Common myeloid progenitor, CD34-positive (primary cell): ENCODE measurements around the gene HLA-DOB.
"Not testable (repeated sequence)": the region's sequence is repeated elsewhere in the genome, so short reads cannot be mapped to it uniquely, and the experiment has no call there.

ENCODE experiments used
- CTCF ChIA-PET: fragments of 350-600 bp; sonication (Branson Sonifier 250); formaldehyde crosslinking; loops from one replicate; lab custom pipeline; 2021; ENCODE audit warnings: antibody characterized with exemption; lab: Charles Lee
- POLR2A ChIA-PET: fragments of 350-600 bp; sonication (Branson Sonifier 250); formaldehyde crosslinking; loops from one replicate; lab custom pipeline; 2021; ENCODE audit warnings: antibody characterized with exemption; lab: Charles Lee
- DNase-seq, 3 donors: peaks; one replicate each; pipeline versions ENCODE4 v3.0.0 to v3.0.0-alpha.2; 2013
- H3K27ac ChIP-seq, 2 experiments: 1 replicate in 1 of 2; 2 replicates in 1 of 2; pipeline ENCODE4 v1.7.0; 2013; ENCODE audit warnings: inconsistent platforms in 2 of 2, low read length in 2 of 2, mild to moderate bottlenecking in 2 of 2, low read depth in 1 of 2, moderate library complexity in 1 of 2; ENCODE audit not compliant: severe bottlenecking in 2 of 2, insufficient read depth in 1 of 2, poor library complexity in 1 of 2
- H3K27me3 ChIP-seq, 5 experiments: replicated peaks in 2 of 5; 1 replicate in 3 of 5; 2 replicates in 2 of 5; pipeline versions ENCODE4 v1.6.1 to v1.7.0; 2013; ENCODE audit warnings: low read length in 4 of 5, mild to moderate bottlenecking in 2 of 5, moderate library complexity in 2 of 5, inconsistent platforms in 1 of 5; ENCODE audit not compliant: insufficient read depth in 5 of 5, control insufficient read depth in 4 of 5
- H3K36me3 ChIP-seq, 4 experiments: 1 replicate in 2 of 4; 2 replicates in 2 of 4; pipeline versions ENCODE4 v1.6.1 to v1.7.0; 2013; ENCODE audit warnings: low read length in 3 of 4, control low read depth in 1 of 4, mild to moderate bottlenecking in 1 of 4; ENCODE audit not compliant: control insufficient read depth in 4 of 4, insufficient read depth in 4 of 4
- H3K4me1 ChIP-seq, 4 experiments: 1 replicate in 3 of 4; 2 replicates in 1 of 4; pipeline versions ENCODE4 v1.6.1 to v1.7.1; 2013; ENCODE audit warnings: low read length in 3 of 4, mild to moderate bottlenecking in 3 of 4, control low read depth in 1 of 4, inconsistent platforms in 1 of 4, moderate library complexity in 1 of 4; ENCODE audit not compliant: control insufficient read depth in 4 of 4, insufficient read depth in 4 of 4; ENCODE audit errors: control extremely low read depth in 1 of 4
- H3K4me3 ChIP-seq, 7 experiments: 1 replicate in 4 of 7; 2 replicates in 3 of 7; pipeline versions ENCODE4 v1.5.1 to v1.7.0; 2013; ENCODE audit warnings: mild to moderate bottlenecking in 7 of 7, low read length in 6 of 7, moderate library complexity in 6 of 7, inconsistent platforms in 2 of 7, low read depth in 2 of 7, control low read depth in 1 of 7; ENCODE audit not compliant: insufficient read depth in 4 of 7, control insufficient read depth in 1 of 7; ENCODE audit errors: extremely low read depth in 1 of 7
- H3K9me3 ChIP-seq, 5 experiments: 1 replicate in 4 of 5; 2 replicates in 1 of 5; pipeline versions ENCODE4 v1.6.1 to v1.7.1; 2013; ENCODE audit warnings: low read length in 4 of 5, mild to moderate bottlenecking in 2 of 5, inconsistent platforms in 1 of 5, low read depth in 1 of 5, moderate library complexity in 1 of 5; ENCODE audit not compliant: control insufficient read depth in 4 of 5, insufficient read depth in 2 of 5; ENCODE audit errors: control extremely low read depth in 1 of 5
- WGBS: methylation state at CpG from one replicate; pipeline ENCODE4 v1.1.5; 2013; ENCODE audit not compliant: insufficient coverage; 5-methylcytosine and 5-hydroxymethylcytosine counted together

HLA-DOB gene

GRCh38 chr6:32790306-32790705 is 26.5 kb downstream of the HLA-DOB start:
- Histone ChIP-seq H3K27me3 (no peaks in the 10 kb centered on the region), H3K27ac (no peak overlapping the region), H3K36me3 (no peaks in the 10 kb centered on the region), H3K9me3 (no peaks in the 10 kb centered on the region), H3K4me1 (peaks cover 4 to 28% (median 16%) of the 10 kb centered on the region in 4 experiments), H3K4me3 (no peak overlapping the region)
- ChIA-PET POLR2A (no interaction called here), CTCF (no interaction called here)
- no CpG with 5 or more reads among the region's 2 CpGs for WGBS
- no peak for DNase-seq

- H3K9me3 ChIP-seq, result peaks cover 0 to 4% (median 0%) of the 10 kb centered on the region in 5 experiments
- no peak overlapping the region for H3K4me3 ChIP-seq
- no peaks in the 10 kb centered on the region for H3K36me3 ChIP-seq
- ChIA-PET CTCF (interaction anchor here (0.7 to 5.1 kb wide), 25 partner anchors 9 to 380 kb away, joined by 3 to 54 read pairs (median 6); partner anchors contain the start of genes BTNL2, HLA-DQB2 and HLA-DRA), POLR2A (no interaction called here)
- peaks cover 0 to 4% (median 0%) of the 10 kb centered on the region in 4 experiments for H3K4me1 ChIP-seq
- H3K27me3 ChIP-seq, result no peaks in the 10 kb centered on the region
- peak; percentile 73 to 84 (median 80) for DNase-seq
- H3K27ac ChIP-seq, result no peak overlapping the region
- 42% methylated on average over 4 of the region's 5 CpGs for WGBS
Observed at GRCh38 chr6:32785781-32786533, 30.8 kb downstream of the HLA-DOB start.

GRCh38 chr6:32782923-32783322 is 33.9 kb downstream of the HLA-DOB start:
- CTCF ChIA-PET, result interaction anchor here (1.2 to 2.1 kb wide), 4 partner anchors 13 to 369 kb away, joined by 3 to 6 read pairs (median 4); no protein-coding TSS in a partner anchor
- H3K9me3 ChIP-seq, H3K27me3 ChIP-seq, H3K27ac ChIP-seq, H3K4me1 ChIP-seq, H3K36me3 ChIP-seq, DNase-seq, H3K4me3 ChIP-seq: not testable (repeated sequence)
- POLR2A ChIA-PET, result interaction anchor here (0.6 kb wide), 1 partner anchor 189 kb away, joined by 3 read pairs; no protein-coding TSS in a partner anchor

GRCh38 chr6:32779036-32779435 is 37.8 kb downstream of the HLA-DOB start:
- POLR2A ChIA-PET, result no interaction called here

GRCh38 chr6:32775071-32775470 is 41.7 kb downstream of the HLA-DOB start:
- no peaks in the 10 kb centered on the region for H3K36me3 ChIP-seq
- no peaks in the 10 kb centered on the region for H3K9me3 ChIP-seq
- no peak overlapping the region for H3K4me3 ChIP-seq
- peaks cover 0 to 18% (median 10%) of the 10 kb centered on the region in 4 experiments for H3K4me1 ChIP-seq
- CTCF ChIA-PET, result interaction anchor here (0.9 kb wide), 1 partner anchor 11 kb away, joined by 5 read pairs; no protein-coding TSS in a partner anchor
- peaks cover 0 to 3% (median 1%) of the 10 kb centered on the region in 5 experiments for H3K27me3 ChIP-seq
- POLR2A ChIA-PET, result no interaction called here
- no peak for DNase-seq
- WGBS, result 75% methylated on average over 1 of the region's 1 CpG
- no peak overlapping the region for H3K27ac ChIP-seq

More at GRCh38 chr6:32779036-32779435, 37.8 kb downstream of the HLA-DOB start:
- H3K4me3 ChIP-seq, result no peak overlapping the region
- peaks cover 0 to 2% (median 0%) of the 10 kb centered on the region in 5 experiments for H3K27me3 ChIP-seq
- H3K9me3 ChIP-seq, result peaks cover 0 to 4% (median 0%) of the 10 kb centered on the region in 5 experiments
- no peaks in the 10 kb centered on the region for H3K4me1 ChIP-seq
- H3K27ac ChIP-seq, result no peak overlapping the region
- no peak for DNase-seq
- CTCF ChIA-PET, result interaction anchor here (0.7 to 1.2 kb wide), 4 partner anchors 78 to 371 kb away, joined by 3 read pairs; no protein-coding TSS in a partner anchor
- H3K36me3 ChIP-seq, result no peaks in the 10 kb centered on the region

- DNase-seq, result peak in 2 of 3 donors; percentile 23 to 38
- 80% methylated on average over 1 of the region's 1 CpG for WGBS
- H3K36me3 ChIP-seq, result no peaks in the 10 kb centered on the region
- H3K9me3 ChIP-seq, result no peaks in the 10 kb centered on the region
- no peak overlapping the region for H3K27ac ChIP-seq
- H3K4me1 ChIP-seq, result peaks cover 0 to 18% (median 10%) of the 10 kb centered on the region in 4 experiments
- H3K4me3 ChIP-seq, result no peak overlapping the region
- ChIA-PET POLR2A (no interaction called here), CTCF (interaction anchor here (0.9 to 2.0 kb wide), 2 partner anchors 11 to 360 kb away, joined by 5 read pairs; no protein-coding TSS in a partner anchor)
- peaks cover 0 to 6% (median 2%) of the 10 kb centered on the region in 5 experiments for H3K27me3 ChIP-seq
Observed at GRCh38 chr6:32774426-32774825, 42.4 kb downstream of the HLA-DOB start.

- peak overlapping the region in 1 of 7 experiments; percentile 10 for H3K4me3 ChIP-seq
- ChIA-PET POLR2A (no interaction called here), CTCF (interaction anchor here (0.8 to 2.0 kb wide), 3 partner anchors 12 to 358 kb away, joined by 3 to 6 read pairs (median 5); no protein-coding TSS in a partner anchor)
- H3K27ac ChIP-seq, result no peak overlapping the region
- peaks cover 0 to 7% (median 2%) of the 10 kb centered on the region in 5 experiments for H3K27me3 ChIP-seq
- no peaks in the 10 kb centered on the region for H3K36me3 ChIP-seq
- no CpG with 5 or more reads among the region's 1 CpG for WGBS
- peak; percentile 52 to 60 (median 60) for DNase-seq
- H3K9me3 ChIP-seq, result no peaks in the 10 kb centered on the region
- H3K4me1 ChIP-seq, result peaks cover 0 to 18% (median 10%) of the 10 kb centered on the region in 4 experiments
Observed at GRCh38 chr6:32772656-32773055, 44.1 kb downstream of the HLA-DOB start.
